ENCODE measurements around the gene HNF4A. TPM values are rescaled to one million over a fixed set of nuclear protein-coding genes. Genes with fewer than 3 reads are reported as not detected.

HNF4A gene
- total RNA-seq, 2 donors from 2014 or later: 288 to 346 TPM

- no peaks in the 10 kb centered on the region for H3K36me3 ChIP-seq
- no peak overlapping the region for H3K9ac ChIP-seq (ENCODE audit: low read depth in 2 of 2, low read length in 2 of 2)
- no peak for TF ChIP-seq CTCF (IDR thresholded peaks at IDR 0.05)
- no peaks in the 10 kb centered on the region for H3K27me3 ChIP-seq
- peaks cover 7% of the 10 kb centered on the region for H3K4me1 ChIP-seq
- no peak overlapping the region for H3K4me3 ChIP-seq
- H3K27ac ChIP-seq: no peak overlapping the region
- intact Hi-C loops (cut with DNase I): no loop called here
- H3K9me3 ChIP-seq: no peaks in the 10 kb centered on the region
- DNase-seq: no peak
Observed at GRCh38 chr20:44450281-44450889, 94.9 kb downstream of the HNF4A start.

- Histone ChIP-seq H3K36me3 (no peaks in the 10 kb centered on the region), H3K9me3 (no peaks in the 10 kb centered on the region), H3K27me3 (no peaks in the 10 kb centered on the region), H3K27ac (no peak overlapping the region), H3K4me3 (no peak overlapping the region), H3K4me1 (peaks cover 4% of the 10 kb centered on the region), H3K9ac (ENCODE audit: low read depth in 2 of 2, low read length in 2 of 2) (no peak overlapping the region)
- TF ChIP-seq CTCF (IDR thresholded peaks at IDR 0.05): no peak
- no peak for DNase-seq
- intact Hi-C loops (cut with DNase I): no loop called here
Observed at GRCh38 chr20:44450903-44451450, 95.5 kb downstream of the HNF4A start.

- no peak for DNase-seq
- Histone ChIP-seq H3K27ac (no peak overlapping the region), H3K36me3 (no peaks in the 10 kb centered on the region), H3K27me3 (no peaks in the 10 kb centered on the region), H3K9ac (ENCODE audit: low read depth in 2 of 2, low read length in 2 of 2) (no peak overlapping the region), H3K9me3 (no peaks in the 10 kb centered on the region), H3K4me3 (no peak overlapping the region), H3K4me1 (peaks cover 2% of the 10 kb centered on the region)
- TF ChIP-seq CTCF (IDR thresholded peaks at IDR 0.05): no peak
- intact Hi-C loops (cut with DNase I): no loop called here
Observed at GRCh38 chr20:44454306-44454963, 98.9 kb downstream of the HNF4A start.

- Histone ChIP-seq H3K4me3 (no peak overlapping the region), H3K4me1 (peaks cover 2% of the 10 kb centered on the region), H3K27ac (no peak overlapping the region), H3K27me3 (no peaks in the 10 kb centered on the region), H3K9me3 (no peaks in the 10 kb centered on the region), H3K9ac (ENCODE audit: low read depth in 2 of 2, low read length in 2 of 2) (no peak overlapping the region), H3K36me3 (no peaks in the 10 kb centered on the region)
- intact Hi-C loops (cut with DNase I): no loop called here
- no peak for DNase-seq
- TF ChIP-seq CTCF (IDR thresholded peaks at IDR 0.05): no peak
Observed at GRCh38 chr20:44455126-44455525, 99.6 kb downstream of the HNF4A start.

GRCh38 chr20:44456611-44457010, 101.1 kb downstream of the HNF4A start:
- Histone ChIP-seq H3K4me3 (no peak overlapping the region), H3K27ac (no peak overlapping the region), H3K4me1 (peaks cover 2% of the 10 kb centered on the region), H3K27me3 (no peaks in the 10 kb centered on the region), H3K9me3 (no peaks in the 10 kb centered on the region), H3K36me3 (no peaks in the 10 kb centered on the region), H3K9ac (ENCODE audit: low read depth in 2 of 2, low read length in 2 of 2) (peak overlapping the region in 1 of 2 donors; percentile 6)
- no peak for TF ChIP-seq CTCF (IDR thresholded peaks at IDR 0.05)
- no peak for DNase-seq
- intact Hi-C loops (cut with DNase I): no loop called here

All from colonic mucosa (tissue), 4 donors.